ENCODE results near the gene IFRD2.

DNA sequence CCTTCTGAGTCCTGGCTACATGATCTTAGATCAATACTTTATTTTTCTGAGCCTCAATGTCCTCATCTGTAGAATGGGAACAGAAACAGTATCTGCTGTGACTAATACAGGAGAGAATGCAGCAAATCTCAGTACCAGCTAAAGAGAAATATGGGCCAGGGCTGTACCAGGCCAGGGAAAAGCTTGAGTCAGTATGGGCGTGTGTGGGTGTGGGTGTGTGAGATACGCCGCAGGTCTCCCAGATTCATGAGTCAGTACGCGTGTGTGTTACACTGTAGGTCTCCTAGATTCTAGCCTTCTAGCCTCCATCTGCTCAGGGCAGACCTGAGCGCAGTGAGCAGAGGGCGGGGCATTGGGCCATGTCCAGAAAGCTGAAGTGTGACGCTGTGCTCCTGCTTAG, 41.0 kb downstream of the IFRD2 start:
- TF ChIP-seq EZH2 (IDR thresholded peaks at IDR 0.05; ENCODE audit: borderline replicate concordance, low read length) = no peak
- TF ChIP-seq, protein P1, sequence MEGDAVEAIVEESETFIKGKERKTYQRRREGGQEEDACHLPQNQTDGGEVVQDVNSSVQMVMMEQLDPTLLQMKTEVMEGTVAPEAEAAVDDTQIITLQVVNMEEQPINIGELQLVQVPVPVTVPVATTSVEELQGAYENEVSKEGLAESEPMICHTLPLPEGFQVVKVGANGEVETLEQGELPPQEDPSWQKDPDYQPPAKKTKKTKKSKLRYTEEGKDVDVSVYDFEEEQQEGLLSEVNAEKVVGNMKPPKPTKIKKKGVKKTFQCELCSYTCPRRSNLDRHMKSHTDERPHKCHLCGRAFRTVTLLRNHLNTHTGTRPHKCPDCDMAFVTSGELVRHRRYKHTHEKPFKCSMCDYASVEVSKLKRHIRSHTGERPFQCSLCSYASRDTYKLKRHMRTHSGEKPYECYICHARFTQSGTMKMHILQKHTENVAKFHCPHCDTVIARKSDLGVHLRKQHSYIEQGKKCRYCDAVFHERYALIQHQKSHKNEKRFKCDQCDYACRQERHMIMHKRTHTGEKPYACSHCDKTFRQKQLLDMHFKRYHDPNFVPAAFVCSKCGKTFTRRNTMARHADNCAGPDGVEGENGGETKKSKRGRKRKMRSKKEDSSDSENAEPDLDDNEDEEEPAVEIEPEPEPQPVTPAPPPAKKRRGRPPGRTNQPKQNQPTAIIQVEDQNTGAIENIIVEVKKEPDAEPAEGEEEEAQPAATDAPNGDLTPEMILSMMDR (conservative IDR thresholded peaks at IDR 0.05 in 1 of 2, IDR thresholded peaks at IDR 0.05 in 1 of 2; ENCODE audit: extremely low read depth in 1 of 2, insufficient read depth in 1 of 2, low read depth in 1 of 2, low read length in 2 of 2) = no peak
